GM12878 (cell line): ENCODE data around the gene PRICKLE3. TPM values are rescaled to one million over a fixed set of nuclear protein-coding genes. Genes with fewer than 3 reads are reported as not detected.

Source experiments
- ATAC-seq: fragments of 200-7000 bp; cut with Tn5 transposase; 3 replicates; pipeline ENCODE4 v1.9.1; 2020; ENCODE audit warnings: mild to moderate bottlenecking, moderate library complexity
- BruUV-seq: library from RNA; stranded (reverse); fragments of 400-500 nt; replicated peaks from 2 replicates; lab custom pipeline; 2021; lab: Mats Ljungman, UMichigan
- CTCF ChIA-PET: fragments of 300-600 bp; sonication (Branson Sonifier 250); formaldehyde crosslinking; extraction: SDS; loops from one replicate; lab custom pipeline; 2021; ENCODE audit warnings: inconsistent platforms; lab: Yijun Ruan, JAX
- POLR2A ChIA-PET: fragments of 350-600 bp; formaldehyde crosslinking; extraction: SDS; loops from one replicate; lab custom pipeline; 2021; ENCODE audit warnings: inconsistent platforms; lab: Charles Lee
- RAD21 ChIA-PET: fragments of 300-600 bp; sonication (Branson Sonifier 250); formaldehyde crosslinking; loops from one replicate; lab custom pipeline; 2023; ENCODE audit warnings: antibody characterized with exemption; ENCODE audit not compliant: unreplicated experiment; lab: Charles Lee
- SMC1A ChIA-PET: fragments of 300-600 bp; sonication (Branson Sonifier 250); formaldehyde crosslinking; loops from one replicate; lab custom pipeline; 2023; ENCODE audit not compliant: unreplicated experiment, uncharacterized antibody; lab: Charles Lee
- DNase-seq: peaks from one replicate; pipeline ENCODE4 v3.0.0-alpha.2; 2011; ENCODE audit warnings: low read depth, low spot score
- FAIRE-seq: peaks from 3 replicates; lab custom pipeline; 2011; peaks lifted over from hg19 to GRCh38; lab: Jason Lieb, UNC
- H2AFZ ChIP-seq: 2 replicates; pipeline ENCODE4 v1.6.0; 2011; ENCODE audit warnings: low read depth, low read length, control low read depth; ENCODE audit not compliant: control insufficient read depth
- H3K27ac ChIP-seq: 2 replicates; pipeline ENCODE4 v1.5.1; 2011; ENCODE audit warnings: control low read depth; ENCODE audit not compliant: control insufficient read depth, insufficient read depth
- H3K27me3 ChIP-seq, 2 experiments: replicated peaks in 1 of 2; 2 replicates each; pipeline versions ENCODE4 v1.6.0 to v1.6.1; 2011; ENCODE audit warnings: low read length in 1 of 2; ENCODE audit not compliant: control insufficient read depth in 2 of 2, insufficient read depth in 2 of 2
- H3K36me3 ChIP-seq, 2 experiments: 2 replicates each; pipeline ENCODE4 v1.5.1; 2011; ENCODE audit warnings: low read length in 1 of 2; ENCODE audit not compliant: control insufficient read depth in 2 of 2, insufficient read depth in 2 of 2
- H3K4me1 ChIP-seq: 2 replicates; pipeline ENCODE4 v1.6.1; 2011; ENCODE audit warnings: mild to moderate bottlenecking, low read length, moderate library complexity, mixed read lengths; ENCODE audit not compliant: control insufficient read depth, insufficient read depth
- H3K4me2 ChIP-seq: 2 replicates; pipeline ENCODE4 v1.6.0; 2011; ENCODE audit warnings: control low read depth; ENCODE audit not compliant: control insufficient read depth, insufficient read depth
- H3K4me3 ChIP-seq: fragments of 200-600 bp; sonication (generic); 2 replicates; pipeline ENCODE4 v1.5.1; 2016
- H3K79me2 ChIP-seq: 2 replicates; pipeline ENCODE4 v1.6.0; 2011; ENCODE audit warnings: low read length; ENCODE audit not compliant: control insufficient read depth, insufficient read depth
- H3K9ac ChIP-seq: 2 replicates; pipeline ENCODE4 v1.8.0; 2011; ENCODE audit warnings: low read length, control low read depth, mixed read lengths; ENCODE audit not compliant: control insufficient read depth, insufficient read depth
- H3K9me3 ChIP-seq: replicated peaks from 3 replicates; pipeline ENCODE4 v1.5.1; 2011; ENCODE audit warnings: mild to moderate bottlenecking, low read length; ENCODE audit not compliant: control insufficient read depth, insufficient read depth
- H4K20me1 ChIP-seq: 2 replicates; pipeline ENCODE4 v1.6.0; 2011; ENCODE audit not compliant: control insufficient read depth, insufficient read depth
- BHLHE40 ChIP-seq, 2 experiments: fragments of 450-650 bp in 1 of 2; IDR thresholded peaks; 2 replicates each; pipeline ENCODE4 v1.6.1; 2011 to 2017; ENCODE audit warnings: low read depth in 2 of 2, borderline replicate concordance in 1 of 2, improper control_type of control experiment in 1 of 2, low read length in 1 of 2, mild to moderate bottlenecking in 1 of 2
- DPF2 ChIP-seq: fragments of 450-650 bp; IDR thresholded peaks from 2 replicates; pipeline ENCODE4 v1.6.1; 2017; ENCODE audit warnings: mild to moderate bottlenecking
- FOXK2 ChIP-seq: fragments of 450-650 bp; IDR thresholded peaks from 2 replicates; pipeline ENCODE4 v1.6.1; 2017; ENCODE audit warnings: mild to moderate bottlenecking, moderate library complexity
- GATAD2B ChIP-seq: fragments of 450-650 bp; conservative IDR thresholded peaks from 2 replicates; pipeline ENCODE4 v1.6.1; 2017; ENCODE audit warnings: low read depth, mild to moderate bottlenecking, moderate library complexity
- HDAC6 ChIP-seq: fragments of 200-600 bp; sonication (generic); IDR thresholded peaks from one replicate; pipeline ENCODE4 v1.8.0; 2017; ENCODE audit warnings: antibody characterized with exemption; ENCODE audit not compliant: unreplicated experiment
- MTA2 ChIP-seq: fragments of 450-650 bp; IDR thresholded peaks from 2 replicates; pipeline ENCODE4 v1.6.1; 2016; ENCODE audit warnings: low read depth, mild to moderate bottlenecking, moderate library complexity
- NBN ChIP-seq: fragments of 450-650 bp; IDR thresholded peaks from 2 replicates; pipeline ENCODE4 v1.6.1; 2016
- NFIC ChIP-seq: IDR thresholded peaks from 2 replicates; pipeline ENCODE4 v1.6.1; 2012; ENCODE audit warnings: low read depth, mild to moderate bottlenecking, inconsistent platforms, low read length, moderate library complexity
- NR2C1 ChIP-seq: fragments of 450-650 bp; IDR thresholded peaks from 2 replicates; pipeline ENCODE4 v1.6.1; 2017; ENCODE audit warnings: antibody characterized with exemption, mild to moderate bottlenecking, moderate library complexity
- NRF1 ChIP-seq: conservative IDR thresholded peaks from 2 replicates; pipeline ENCODE4 v1.6.1; 2011; ENCODE audit warnings: mild to moderate bottlenecking, low read depth, low read length, improper control_type of control experiment
- PAX8 ChIP-seq: fragments of 450-650 bp; IDR thresholded peaks from 2 replicates; pipeline ENCODE4 v1.6.1; 2017; ENCODE audit warnings: mild to moderate bottlenecking, moderate library complexity
- RCOR1 ChIP-seq: conservative IDR thresholded peaks from 2 replicates; pipeline ENCODE4 v1.6.1; 2012; ENCODE audit warnings: low read depth, low read length, improper control_type of control experiment
- RELA ChIP-seq: fragments of 450-650 bp; IDR thresholded peaks from 2 replicates; pipeline ENCODE4 v1.8.0; 2014; ENCODE audit warnings: borderline replicate concordance; ENCODE audit not compliant: partially characterized antibody
- RELB ChIP-seq: fragments of 450-650 bp; IDR thresholded peaks from 2 replicates; pipeline ENCODE4 v1.6.1; 2017; ENCODE audit warnings: low read depth, mild to moderate bottlenecking, moderate library complexity
- RFX5 ChIP-seq: IDR thresholded peaks from 2 replicates; pipeline ENCODE4 v1.6.1; 2011; ENCODE audit warnings: low read depth, low read length, improper control_type of control experiment
- RUNX3 ChIP-seq: IDR thresholded peaks from 2 replicates; pipeline ENCODE4 v1.6.1; 2012; ENCODE audit warnings: low read length, inconsistent platforms
- SRF ChIP-seq, 2 experiments: IDR thresholded peaks; 2 replicates each; pipeline ENCODE4 v1.6.1; 2011; ENCODE audit warnings: low read depth in 2 of 2, low read length in 2 of 2, mild to moderate bottlenecking in 1 of 2, moderate library complexity in 1 of 2
- TAF1 ChIP-seq: IDR thresholded peaks from 2 replicates; pipeline ENCODE4 v1.6.1; 2011; ENCODE audit warnings: mild to moderate bottlenecking, low read depth, low read length, borderline replicate concordance
- USF1 ChIP-seq: IDR thresholded peaks from 2 replicates; pipeline ENCODE4 v1.6.1; 2011; ENCODE audit warnings: borderline replicate concordance, low read depth, mild to moderate bottlenecking, moderate library complexity, mixed read lengths, low read length; ENCODE audit not compliant: insufficient read depth; ENCODE audit errors: extremely low read length
- ZNF622 ChIP-seq: fragments of 450-650 bp; IDR thresholded peaks from 2 replicates; pipeline ENCODE4 v1.6.1; 2017; ENCODE audit warnings: mild to moderate bottlenecking, inconsistent platforms
- WGBS: methylation state at CpG from one replicate; pipeline ENCODE4 v1.1.6; 2016; ENCODE audit warnings: low lambda C conversion rate; ENCODE audit not compliant: insufficient replicate concordance, insufficient coverage; ENCODE audit errors: missing lambda C conversion rate; 5-methylcytosine and 5-hydroxymethylcytosine counted together
- in situ Hi-C: fragments of 300-500 bp; cut with MboI; formaldehyde crosslinking; loops from 9 replicates; pipeline ENCODE4 v1.14.3; 2018; ENCODE audit warnings: mixed read lengths
- intact Hi-C: fragments of 100-400 bp; cut with micrococcal nuclease; formaldehyde crosslinking; loops from one replicate; pipeline ENCODE4 v1.14.2; 2022; ENCODE audit not compliant: unreplicated experiment
- polyA plus RNA-seq, 11 experiments: library from polyadenylated mRNA; depleted of rRNA in 4 of 11; unstranded in 6 of 11; stranded (reverse) in 5 of 11; fragments of >200 nt; fragmentation: Nextera tagmentation in 4 of 11; fragmentation: Illumina TruSeq in 1 of 11; extraction: Ambion mirVana in 4 of 11; extraction: Trizol in 1 of 11; gene quantifications; 1 replicate in 1 of 11; 2 replicates in 10 of 11; pipeline versions ENCODE4 v1.2.1 to v1.2.3, GENCODE V29; 2011 to 2016; ENCODE audit warnings: inconsistent platforms in 2 of 11, missing spikeins in 2 of 11, low read depth in 1 of 11
- total RNA-seq, 4 experiments: library from RNA; depleted of rRNA in 3 of 4; stranded (reverse); fragments of >200 nt in 3 of 4; fragmentation: Illumina TruSeq in 1 of 4; extraction: Trizol in 1 of 4; gene quantifications; 2 replicates each; pipeline versions ENCODE4 v1.2.1 to v1.2.3, GENCODE V29; 2013 to 2021

Gene PRICKLE3
- total and polyA plus RNA-seq, 10 of the 15 experiments (the other 5 are each of a cell fraction or from before 2014, with no cell fraction given), result 0.69 to 17.4 (median 7.6) TPM

- TF ChIP-seq PAX8, result no peak
- peak; percentile 32 for TF ChIP-seq RELA
- TF ChIP-seq NBN, result peak; percentile 68; the same call in 1 of the 2 replicates
- TF ChIP-seq NR2C1, result peak; percentile 20; the same call in 1 of the 2 replicates
- TF ChIP-seq FOXK2, result peak; percentile 94
- peak; percentile 80 for TF ChIP-seq RUNX3
- peak; percentile 62; the same call in 1 of the 2 replicates for TF ChIP-seq DPF2
- 0 out of 2 replicates have a peak, but pooled peaks have one; percentile 33 for TF ChIP-seq RELB
Observed at GRCh38 chrX:49163555-49164419, 22.4 kb downstream of the PRICKLE3 start (continued).

- peak within 1 kb of the TSS; percentile 9 for H2AFZ ChIP-seq
- RAD21 ChIA-PET, result no interaction called here
- H3K9ac ChIP-seq, result no peak within 1 kb of the TSS; the same call in 1 of the 2 replicates
- H3K4me1 ChIP-seq, result no peaks in the 10 kb centered on the region; the same call in 1 of the 2 replicates
- SMC1A ChIA-PET, result no interaction called here
- H3K27me3 ChIP-seq, result no peaks in the 10 kb centered on the region
- H3K4me2 ChIP-seq, result 0 out of 2 replicates have a peak within 1 kb of the TSS, but pooled peaks have one; percentile 11
- CTCF ChIA-PET, result interaction anchor here (1.5 kb wide), 1 partner anchor 17 kb away, joined by 5 read pairs; no protein-coding TSS in a partner anchor
- in situ Hi-C loops (no loop called here), intact Hi-C loops (no loop called here)
- H4K20me1 ChIP-seq, result no peaks in the 10 kb centered on the region
- H3K4me3 ChIP-seq, result no peak within 1 kb of the TSS; the same call in 1 of the 2 replicates
- no peak for ATAC-seq
- H3K79me2 ChIP-seq, result no peaks in the 10 kb centered on the region
- DNase-seq, result no peak
- H3K9me3 ChIP-seq, result no peaks in the 10 kb centered on the region; the same call in 2 of the 3 replicates
- no TSS peak for BruUV-seq
- POLR2A ChIA-PET, result no interaction called here
- H3K27ac ChIP-seq, result no peak within 1 kb of the TSS
- H3K36me3 ChIP-seq, result no peaks in the 10 kb centered on the region
- 89% methylated on average over 26 of the region's 28 CpGs for WGBS
- no peak for FAIRE-seq
- TF ChIP-seq MTA2, result no peak
- no peak for TF ChIP-seq RCOR1
- no peak for TF ChIP-seq ZNF622
- TF ChIP-seq BHLHE40 (IDR thresholded peaks at IDR 0.05; ENCODE audit: borderline replicate concordance in 1 of 2, low read depth in 2 of 2, low read length in 1 of 2), result no peak
- TF ChIP-seq NRF1, result no peak
- no peak for TF ChIP-seq NFIC
- TF ChIP-seq TAF1, result no peak
- no peak for TF ChIP-seq HDAC6
- TF ChIP-seq NBN, result no peak
- TF ChIP-seq RFX5, result no peak
- no peak for TF ChIP-seq SRF (IDR thresholded peaks at IDR 0.05; ENCODE audit: low read depth in 2 of 2, low read length in 2 of 2)
- TF ChIP-seq GATAD2B, result no peak
- no peak for TF ChIP-seq USF1
Observed at GRCh38 chrX:49162620-49163019, 23.6 kb downstream of the PRICKLE3 start, which contains the start of gene MAGIX. TSS of gene MAGIX (plus strand) at chrX:49162758. CDS start at chrX:49162890, 132 bp downstream.
